Right lobe of liver (tissue), 6 donors: ENCODE measurements around the gene CCT5. TPM values are rescaled to one million over a fixed set of nuclear protein-coding genes. Genes with fewer than 3 reads are reported as not detected.
A peak's percentile ranks its signal among the peaks of the same experiment; 100 is the strongest.

Experiments used
- ATAC-seq, 4 donors: fragments of 200-7000 bp; cut with Tn5 transposase; one replicate each; pipeline ENCODE4 v1.9.1; 2020; ENCODE audit warnings: mild to moderate bottlenecking in 4 of 4, moderate library complexity in 4 of 4
- DNase-seq, 3 donors: peaks; one replicate each; pipeline ENCODE4 v3.0.0-alpha.2; 2020
- H3K27ac ChIP-seq, 3 donors: fragments of 200-600 bp; one replicate each; pipeline ENCODE4 v1.8.0; 2022
- H3K27me3 ChIP-seq, 2 donors: fragments of 200-600 bp; one replicate each; pipeline ENCODE4 v1.8.0; 2022
- H3K36me3 ChIP-seq, 4 donors: fragments of 200-600 bp; sonication (generic) in 1 of 4; one replicate each; pipeline versions ENCODE4 v1.5.1 to v1.8.0; 2017 to 2022; ENCODE audit warnings: control low read depth in 1 of 4
- H3K4me1 ChIP-seq, 4 donors: fragments of 200-600 bp; sonication (generic) in 1 of 4; one replicate each; pipeline versions ENCODE4 v1.5.1 to v1.8.0; 2017 to 2022; ENCODE audit warnings: control low read depth in 1 of 4
- H3K4me3 ChIP-seq, 3 donors: fragments of 200-600 bp; one replicate each; pipeline ENCODE4 v1.8.0; 2022
- H3K9me3 ChIP-seq, 4 donors: fragments of 200-600 bp; sonication (generic) in 1 of 4; one replicate each; pipeline versions ENCODE4 v1.5.1 to v1.8.0; 2017 to 2022; ENCODE audit warnings: control low read depth in 1 of 4
- CTCF ChIP-seq, 4 donors: fragments of 200-600 bp in 3 of 4; fragments of 450-650 bp in 1 of 4; IDR thresholded peaks; one replicate each; pipeline versions ENCODE4 v1.5.1 to v1.8.0; 2016 to 2022; ENCODE audit warnings: antibody characterized with exemption in 4 of 4, mild to moderate bottlenecking in 2 of 4
- POLR2A ChIP-seq: fragments of 450-650 bp; IDR thresholded peaks from one replicate; pipeline ENCODE4 v1.6.1; 2017; ENCODE audit warnings: antibody characterized with exemption, mild to moderate bottlenecking
- WGBS: methylation state at CpG from one replicate; pipeline ENCODE4 v1.1.6; 2018; ENCODE audit warnings: low coverage, low lambda C conversion rate; ENCODE audit not compliant: insufficient coverage; ENCODE audit errors: missing lambda C conversion rate; 5-methylcytosine and 5-hydroxymethylcytosine counted together
- intact Hi-C, 2 donors: fragments of 100-400 bp; cut with DNase I; formaldehyde crosslinking; loops; one replicate each; pipeline versions ENCODE4 v1.11.2 to v1.14.1; 2022
- total RNA-seq, 6 experiments: library from RNA; depleted of rRNA in 2 of 6; stranded (reverse); fragments of >200 nt in 2 of 6; fragmentation: NEBNext Ultra II Directional in 3 of 6; extraction: Animal tissue kit (Norgen Biotek cat#: 25700) in 3 of 6; gene quantifications; one replicate each; pipeline versions ENCODE4 v1.1.0 to v1.2.4, GENCODE V29; 2016 to 2023
- donor health status: DM: no; HTN: yes; CAD: no.
- donor health status: DM: no; HTN: no; CAD: no.
- donor health status: DM: no; HTN: no; CAD: no.
- donor health status: DM: no; HTN: yes; CAD: no.
- donor health status: DM: no; HTN: yes; CAD: no.

Gene CCT5
- total RNA-seq, 6 experiments from 2014 or later, result 39.7 to 124 (median 74.8) TPM

GRCh38 chr5:10295619-10296326, 45.7 kb downstream of the CCT5 start:
- peak in 3 of 4 donors; percentile 15 to 69 (median 42) for ATAC-seq
- 97% methylated on average over 5 of the region's 8 CpGs for WGBS
- H3K27ac ChIP-seq, result no peak overlapping the region

GRCh38 chr5:10297646-10298204, 47.6 kb downstream of the CCT5 start:
- Histone ChIP-seq H3K36me3 (no peaks in the 10 kb centered on the region), H3K27me3 (no peaks in the 10 kb centered on the region), H3K4me3 (no peak overlapping the region), H3K9me3 (no peaks in the 10 kb centered on the region), H3K4me1 (peaks cover 0 to 36% (median 6%) of the 10 kb centered on the region in 4 donors), H3K27ac (peak overlapping the region in 1 of 3 donors; percentile 18)
- DNase-seq, result no peak
- intact Hi-C loops, result no loop called here
- WGBS, result 45% methylated on average over 13 of the region's 14 CpGs
- peak in 2 of 4 donors; percentile 8 to 15 for ATAC-seq
- no peak for TF ChIP-seq CTCF (IDR thresholded peaks at IDR 0.05)
- TF ChIP-seq POLR2A, result no peak

More at GRCh38 chr5:10295619-10296326, 45.7 kb downstream of the CCT5 start:
- Histone ChIP-seq H3K36me3 (no peaks in the 10 kb centered on the region), H3K4me3 (no peak overlapping the region), H3K4me1 (peaks cover 0 to 26% (median 6%) of the 10 kb centered on the region in 4 donors), H3K27me3 (no peaks in the 10 kb centered on the region), H3K9me3 (no peaks in the 10 kb centered on the region)
- DNase-seq, result no peak
- intact Hi-C loops, result no loop called here
- TF ChIP-seq CTCF (IDR thresholded peaks at IDR 0.05), result no peak
- no peak for TF ChIP-seq POLR2A

GRCh38 chr5:10300246-10300645, 50.2 kb downstream of the CCT5 start:
- H3K36me3 ChIP-seq, result no peaks in the 10 kb centered on the region
- H3K9me3 ChIP-seq, result no peaks in the 10 kb centered on the region
- H3K27ac ChIP-seq, result peak overlapping the region in 1 of 3 donors; percentile 94
- intact Hi-C loops, result no loop called here
- no peak for DNase-seq
- ATAC-seq, result no peak
- H3K27me3 ChIP-seq, result no peaks in the 10 kb centered on the region
- WGBS, result 77% methylated on average over 3 of the region's 5 CpGs
- H3K4me1 ChIP-seq, result peaks cover 0 to 61% (median 17%) of the 10 kb centered on the region in 4 donors
- no peak overlapping the region for H3K4me3 ChIP-seq
- TF ChIP-seq POLR2A (no peak), CTCF (IDR thresholded peaks at IDR 0.05) (no peak)

- no peaks in the 10 kb centered on the region for H3K27me3 ChIP-seq
- ATAC-seq, result peak; percentile 10 to 57 (median 31)
- intact Hi-C loops, result no loop called here
- H3K36me3 ChIP-seq, result no peaks in the 10 kb centered on the region
- TF ChIP-seq CTCF (IDR thresholded peaks at IDR 0.05), result no peak
- no peak for TF ChIP-seq POLR2A
- 21% methylated on average over 4 of the region's 7 CpGs for WGBS
- peak in 1 of 3 donors; percentile 60 for DNase-seq
- peaks cover 0 to 68% (median 20%) of the 10 kb centered on the region in 4 donors for H3K4me1 ChIP-seq
- peak overlapping the region; percentile 77 to 94 (median 83) for H3K27ac ChIP-seq
- no peaks in the 10 kb centered on the region for H3K9me3 ChIP-seq
- peak overlapping the region in 2 of 3 donors; percentile 35 to 52 for H3K4me3 ChIP-seq
Observed at GRCh38 chr5:10301266-10301665, 51.2 kb downstream of the CCT5 start.
